OCI-LY1 (cell line): ENCODE results near the gene CLK3.

Experiments
- H2AFZ ChIP-seq: fragments of 200-600 bp; sonication (generic), shearing (Covaris generic); 2 replicates; pipeline ENCODE4 v1.6.0; 2014; ENCODE audit warnings: antibody characterized with exemption, mild to moderate bottlenecking, low read length
- H3F3A ChIP-seq: fragments of 200-600 bp; sonication (generic), shearing (Covaris generic); 2 replicates; pipeline ENCODE4 v1.6.0; 2014; ENCODE audit warnings: mild to moderate bottlenecking, antibody characterized with exemption, low read length, moderate library complexity; ENCODE audit not compliant: insufficient read depth
- H3K27ac ChIP-seq: fragments of 200-600 bp; sonication (generic); 2 replicates; pipeline ENCODE4 v1.5.1; 2014; ENCODE audit warnings: low read length, mixed run types, mild to moderate bottlenecking, low read depth; ENCODE audit not compliant: poor library complexity, severe bottlenecking
- H3K27me3 ChIP-seq: fragments of 200-600 bp; sonication (generic); 2 replicates; pipeline ENCODE4 v1.6.0; 2014; ENCODE audit warnings: antibody characterized with exemption, mild to moderate bottlenecking, low read length, moderate library complexity; ENCODE audit not compliant: insufficient read depth
- H3K36me3 ChIP-seq: fragments of 200-600 bp; sonication (generic); 2 replicates; pipeline ENCODE4 v1.6.1; 2014; ENCODE audit warnings: mild to moderate bottlenecking, antibody characterized with exemption, low read length, moderate library complexity, mixed read lengths; ENCODE audit not compliant: insufficient read depth
- H3K4me1 ChIP-seq: fragments of 200-600 bp; sonication (generic); 2 replicates; pipeline ENCODE4 v1.5.1; 2014; ENCODE audit warnings: mild to moderate bottlenecking, low read length, moderate library complexity; ENCODE audit not compliant: insufficient read depth, severe bottlenecking
- H3K4me2 ChIP-seq: fragments of 200-600 bp; sonication (generic), shearing (Covaris generic); 2 replicates; pipeline ENCODE4 v1.6.1; 2014; ENCODE audit warnings: low read length
- H3K4me3 ChIP-seq: fragments of 200-600 bp; sonication (generic); 2 replicates; pipeline ENCODE4 v1.5.1; 2014; ENCODE audit warnings: low read length, low read depth, mild to moderate bottlenecking, mixed read lengths; ENCODE audit not compliant: poor library complexity, severe bottlenecking
- H3K79me2 ChIP-seq: fragments of 200-600 bp; shearing (Covaris generic); 2 replicates; pipeline ENCODE4 v1.6.1; 2016; ENCODE audit warnings: mixed run types, low read length, mixed read lengths; ENCODE audit not compliant: insufficient read depth
- H3K9ac ChIP-seq: fragments of 200-600 bp; sonication (generic), shearing (Covaris generic); 2 replicates; pipeline ENCODE4 v1.6.1; 2014; ENCODE audit warnings: mild to moderate bottlenecking, low read length, mixed read lengths
- H3K9me2 ChIP-seq: fragments of 200-600 bp; sonication (generic), shearing (Covaris generic); 2 replicates; pipeline ENCODE4 v1.6.1; 2014; ENCODE audit warnings: low read depth, mild to moderate bottlenecking, low read length, mixed read lengths
- H3K9me3 ChIP-seq: fragments of 200-600 bp; shearing (Covaris generic); 2 replicates; pipeline ENCODE4 v1.6.1; 2014; ENCODE audit warnings: low read length, mixed read lengths
- H4K20me1 ChIP-seq: fragments of 200-600 bp; sonication (generic), shearing (Covaris generic); 2 replicates; pipeline ENCODE4 v1.6.0; 2016; ENCODE audit warnings: mild to moderate bottlenecking, low read length; ENCODE audit not compliant: insufficient read depth
- CTCF ChIP-seq: fragments of 200-600 bp; sonication (generic), shearing (Covaris generic); IDR thresholded peaks from 2 replicates; pipeline ENCODE4 v1.5.1; 2017; ENCODE audit warnings: mild to moderate bottlenecking, antibody characterized with exemption, low read length, moderate library complexity, mixed read lengths
- EZH2 ChIP-seq: fragments of 200-600 bp; sonication (generic), shearing (Covaris generic); IDR thresholded peaks from 2 replicates; pipeline ENCODE4 v1.8.0; 2017; ENCODE audit warnings: borderline replicate concordance, mixed run types, mild to moderate bottlenecking, antibody characterized with exemption, low read length, moderate library complexity, mixed read lengths

CLK3 gene

GRCh38 chr15:74616366-74616939 is 817 bp downstream of the CLK3 start:
- Histone ChIP-seq H3K36me3 (peaks cover 20% of the 10 kb centered on the region), H3K27ac (peak overlapping the region; percentile 73), H3K4me3 (peak overlapping the region; percentile 94), H3K27me3 (no peaks in the 10 kb centered on the region), H2AFZ (no peak overlapping the region), H3K79me2 (peaks cover 31% of the 10 kb centered on the region), H3K9ac (peak overlapping the region; percentile 97), H3K9me2 (no peaks in the 10 kb centered on the region), H3K4me1 (peaks cover 27% of the 10 kb centered on the region), H3F3A (no peaks in the 10 kb centered on the region), H4K20me1 (no peaks in the 10 kb centered on the region), H3K4me2 (peak overlapping the region; percentile 82), H3K9me3 (no peaks in the 10 kb centered on the region)
- TF ChIP-seq EZH2 (no peak), CTCF (no peak)

- Histone ChIP-seq H3K79me2 (peaks cover 31% of the 10 kb centered on the region), H3K27ac (peak overlapping the region; percentile 73), H3K4me3 (peak overlapping the region; percentile 94), H3K9me3 (no peaks in the 10 kb centered on the region), H3K4me2 (peak overlapping the region; percentile 82), H3K36me3 (peaks cover 26% of the 10 kb centered on the region), H3K4me1 (peaks cover 27% of the 10 kb centered on the region), H4K20me1 (no peaks in the 10 kb centered on the region), H3K27me3 (no peaks in the 10 kb centered on the region), H2AFZ (no peak overlapping the region), H3K9ac (peak overlapping the region; percentile 97), H3K9me2 (no peaks in the 10 kb centered on the region), H3F3A (no peaks in the 10 kb centered on the region)
- TF ChIP-seq EZH2: no peak
- no peak for TF ChIP-seq CTCF
Observed at GRCh38 chr15:74616996-74617395, 1.4 kb downstream of the CLK3 start.

GRCh38 chr15:74618841-74619596 is 3.4 kb downstream of the CLK3 start:
- peaks cover 31% of the 10 kb centered on the region for H3K79me2 ChIP-seq
- H3K4me2 ChIP-seq: no peak overlapping the region
- no peaks in the 10 kb centered on the region for H3K9me3 ChIP-seq
- TF ChIP-seq CTCF: no peak
- no peak for TF ChIP-seq EZH2
- no peaks in the 10 kb centered on the region for H3K9me2 ChIP-seq
- H2AFZ ChIP-seq: no peak overlapping the region
- H4K20me1 ChIP-seq: no peaks in the 10 kb centered on the region
- H3K4me1 ChIP-seq: peaks cover 23% of the 10 kb centered on the region
- H3K27ac ChIP-seq: no peak overlapping the region
- no peak overlapping the region for H3K9ac ChIP-seq
- H3K27me3 ChIP-seq: no peaks in the 10 kb centered on the region
- H3K36me3 ChIP-seq: peaks cover 46% of the 10 kb centered on the region
- H3K4me3 ChIP-seq: no peak overlapping the region
- no peaks in the 10 kb centered on the region for H3F3A ChIP-seq
